SU-DHL-6 (cell line): ENCODE data around the gene NFE2L1.

Source experiments
- H2AFZ ChIP-seq: fragments of 200-600 bp; sonication (generic); 2 replicates; pipeline ENCODE4 v1.6.1; 2014; ENCODE audit warnings: low read depth, mild to moderate bottlenecking, moderate library complexity, mixed read lengths, antibody characterized with exemption, low read length; ENCODE audit not compliant: severe bottlenecking
- H3F3A ChIP-seq: fragments of 200-600 bp; shearing (Covaris generic); 2 replicates; pipeline ENCODE4 v1.6.0; 2016; ENCODE audit warnings: antibody characterized with exemption, mild to moderate bottlenecking; ENCODE audit not compliant: insufficient read depth
- H3K27ac ChIP-seq: fragments of 200-600 bp; sonication (generic); 2 replicates; pipeline ENCODE4 v1.5.1; 2016; ENCODE audit warnings: low read depth, mild to moderate bottlenecking, low read length, moderate library complexity, mixed read lengths
- H3K27me3 ChIP-seq: fragments of 200-600 bp; sonication (generic), shearing (Covaris generic); 2 replicates; pipeline ENCODE4 v1.6.0; 2014; ENCODE audit warnings: mild to moderate bottlenecking, low read length
- H3K36me3 ChIP-seq: fragments of 200-600 bp; sonication (generic); 2 replicates; pipeline ENCODE4 v1.6.1; 2014; ENCODE audit warnings: mild to moderate bottlenecking, low read length, mixed read lengths
- H3K4me2 ChIP-seq: fragments of 300-600, 200-600 bp; shearing (Covaris generic), sonication (generic); 2 replicates; pipeline ENCODE4 v1.6.0; 2014; ENCODE audit warnings: low read length, low read depth, mild to moderate bottlenecking; ENCODE audit not compliant: poor library complexity, severe bottlenecking
- H3K4me3 ChIP-seq: fragments of 200-600 bp; sonication (generic); 2 replicates; pipeline ENCODE4 v1.5.1; 2014; ENCODE audit warnings: antibody characterized with exemption, low read length, mild to moderate bottlenecking, mixed read lengths; ENCODE audit not compliant: insufficient read depth, poor library complexity, severe bottlenecking
- H3K79me2 ChIP-seq: fragments of 200-600 bp; sonication (generic); 2 replicates; pipeline ENCODE4 v1.6.1; 2014; ENCODE audit warnings: mild to moderate bottlenecking, low read length, moderate library complexity; ENCODE audit not compliant: insufficient read depth
- H3K9ac ChIP-seq: fragments of 200-600 bp; sonication (generic); 2 replicates; pipeline ENCODE4 v1.7.0; 2014; ENCODE audit warnings: mild to moderate bottlenecking, low read length
- H3K9me2 ChIP-seq: fragments of 200-600 bp; sonication (generic); replicated peaks from 2 replicates; pipeline ENCODE4 v1.6.1; 2014; ENCODE audit warnings: low read length; ENCODE audit not compliant: insufficient read depth
- H3K9me3 ChIP-seq: fragments of 200-600 bp; sonication (generic); 2 replicates; pipeline ENCODE4 v1.6.1; 2014; ENCODE audit warnings: low read length, mixed read lengths; ENCODE audit not compliant: insufficient read depth
- H4K20me1 ChIP-seq: fragments of 200-600 bp; sonication (generic); 2 replicates; pipeline ENCODE4 v1.6.1; 2014; ENCODE audit warnings: low read depth, mild to moderate bottlenecking, antibody characterized with exemption, low read length, moderate library complexity, mixed read lengths
- EZH2phosphoT487 ChIP-seq: fragments of 200-600 bp; sonication (generic), shearing (Covaris generic); conservative IDR thresholded peaks from 2 replicates; pipeline ENCODE4 v1.6.1; 2018; ENCODE audit warnings: mild to moderate bottlenecking, antibody characterized with exemption, low read length, moderate library complexity, mixed read lengths
- TF ChIP-seq, protein P1 (sequence below): fragments of 200-600 bp; sonication (generic); IDR thresholded peaks from one replicate; pipeline ENCODE4 v1.5.1; 2017; ENCODE audit warnings: antibody characterized with exemption, mild to moderate bottlenecking, low read length, moderate library complexity; ENCODE audit not compliant: insufficient read depth, poor library complexity, severe bottlenecking

NFE2L1 gene

DNA sequence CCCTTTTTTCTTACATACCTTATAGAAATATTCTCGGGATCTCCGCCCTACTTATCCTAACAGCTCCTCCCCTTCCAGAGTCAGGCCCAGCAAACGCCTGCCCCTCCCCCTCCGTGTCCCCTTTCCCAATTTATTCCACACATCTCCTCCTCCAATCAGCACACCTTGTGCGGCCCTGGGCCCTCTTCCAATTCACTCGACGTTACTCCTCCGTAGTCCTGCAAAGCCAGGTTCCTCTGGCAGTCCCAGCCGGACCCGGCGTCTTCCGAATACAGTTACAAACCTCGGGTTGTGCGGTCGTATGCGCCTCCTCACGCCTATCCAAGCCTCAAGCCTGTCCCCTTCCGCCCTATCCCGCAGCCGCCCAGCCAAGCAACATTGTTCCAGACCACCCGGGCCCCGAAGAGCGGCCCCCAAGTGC lies 52.4 kb downstream of the NFE2L1 start:
- peak overlapping the region; percentile 36 for H2AFZ ChIP-seq

DNA sequence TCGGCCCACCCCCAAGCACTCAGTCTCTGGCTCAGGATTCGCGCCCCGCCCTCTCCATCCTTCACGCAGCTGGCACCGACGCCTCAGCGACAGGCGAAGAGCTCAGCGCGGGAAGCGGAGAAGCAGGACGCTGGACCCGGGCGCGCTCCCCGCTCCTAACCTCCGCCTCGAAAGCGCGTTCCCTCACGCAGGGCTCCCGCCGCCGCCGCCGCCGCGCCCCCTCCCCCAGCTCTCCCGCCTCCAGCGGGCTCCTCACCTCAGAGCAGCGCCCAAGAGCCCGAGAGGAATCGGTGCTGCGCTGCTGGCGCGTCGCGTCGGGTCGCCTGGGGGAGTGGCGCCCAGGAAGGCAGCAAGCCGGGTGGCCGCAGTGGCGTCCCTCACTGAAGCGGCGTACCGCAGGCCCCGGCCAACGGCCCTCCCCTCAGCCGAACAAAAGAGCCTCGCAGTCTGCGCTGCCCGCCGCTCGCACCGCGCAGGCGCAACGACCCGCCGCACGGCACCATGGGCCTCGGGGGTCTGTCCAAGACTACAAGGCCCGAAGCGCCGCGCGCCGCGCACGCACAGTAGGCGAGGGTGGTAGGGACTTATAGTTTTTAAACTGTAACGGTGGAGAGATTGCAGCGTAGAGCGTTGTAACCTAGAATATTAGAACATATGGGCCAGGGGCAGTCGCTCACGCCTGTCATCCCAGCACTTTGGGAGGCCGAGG lies 53.0 kb downstream of the NFE2L1 start, which contains the start of gene CBX1:
CBX1 (minus strand) TSS at position 467 of the 709 bp plus-strand sequence. CDS start 24,474 bp downstream, outside the sequence.
- H3K4me2 ChIP-seq, result peak within 1 kb of the TSS; percentile 96
- H3K4me3 ChIP-seq, result peak within 1 kb of the TSS; percentile 78
- H3K9ac ChIP-seq, result peak within 1 kb of the TSS; percentile 83
- H3F3A ChIP-seq, result peaks cover 19% of the 10 kb centered on the region
- H3K9me2 ChIP-seq, result no peaks in the 10 kb centered on the region
- peak within 1 kb of the TSS; percentile 65 for H3K27ac ChIP-seq
- peaks cover 5% of the 10 kb centered on the region; the same call in 1 of the 2 replicates for H4K20me1 ChIP-seq
- H3K36me3 ChIP-seq, result no peaks in the 10 kb centered on the region
- H2AFZ ChIP-seq, result peak within 1 kb of the TSS; percentile 78
- no peaks in the 10 kb centered on the region for H3K27me3 ChIP-seq
- TF ChIP-seq, protein P1, sequence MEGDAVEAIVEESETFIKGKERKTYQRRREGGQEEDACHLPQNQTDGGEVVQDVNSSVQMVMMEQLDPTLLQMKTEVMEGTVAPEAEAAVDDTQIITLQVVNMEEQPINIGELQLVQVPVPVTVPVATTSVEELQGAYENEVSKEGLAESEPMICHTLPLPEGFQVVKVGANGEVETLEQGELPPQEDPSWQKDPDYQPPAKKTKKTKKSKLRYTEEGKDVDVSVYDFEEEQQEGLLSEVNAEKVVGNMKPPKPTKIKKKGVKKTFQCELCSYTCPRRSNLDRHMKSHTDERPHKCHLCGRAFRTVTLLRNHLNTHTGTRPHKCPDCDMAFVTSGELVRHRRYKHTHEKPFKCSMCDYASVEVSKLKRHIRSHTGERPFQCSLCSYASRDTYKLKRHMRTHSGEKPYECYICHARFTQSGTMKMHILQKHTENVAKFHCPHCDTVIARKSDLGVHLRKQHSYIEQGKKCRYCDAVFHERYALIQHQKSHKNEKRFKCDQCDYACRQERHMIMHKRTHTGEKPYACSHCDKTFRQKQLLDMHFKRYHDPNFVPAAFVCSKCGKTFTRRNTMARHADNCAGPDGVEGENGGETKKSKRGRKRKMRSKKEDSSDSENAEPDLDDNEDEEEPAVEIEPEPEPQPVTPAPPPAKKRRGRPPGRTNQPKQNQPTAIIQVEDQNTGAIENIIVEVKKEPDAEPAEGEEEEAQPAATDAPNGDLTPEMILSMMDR, result no peak
- no peak for TF ChIP-seq EZH2phosphoT487
- peaks cover 8% of the 10 kb centered on the region; the same call in 1 of the 2 replicates for H3K9me3 ChIP-seq
- H3K79me2 ChIP-seq, result peaks cover 49% of the 10 kb centered on the region

More for the DNA sequence above, 52.4 kb downstream of the NFE2L1 start:
- H3K36me3 ChIP-seq, result no peaks in the 10 kb centered on the region
- H4K20me1 ChIP-seq, result peaks cover 5% of the 10 kb centered on the region; the same call in 1 of the 2 replicates
- H3K4me2 ChIP-seq, result peak overlapping the region; percentile 96
- H3K9me2 ChIP-seq, result no peaks in the 10 kb centered on the region
- peaks cover 55% of the 10 kb centered on the region for H3K79me2 ChIP-seq
- H3F3A ChIP-seq, result peaks cover 19% of the 10 kb centered on the region
- peaks cover 8% of the 10 kb centered on the region; the same call in 1 of the 2 replicates for H3K9me3 ChIP-seq
- TF ChIP-seq, protein P1, result no peak
- TF ChIP-seq EZH2phosphoT487, result no peak
- no peaks in the 10 kb centered on the region for H3K27me3 ChIP-seq
- H3K4me3 ChIP-seq, result peak overlapping the region; percentile 78
- peak overlapping the region; percentile 65 for H3K27ac ChIP-seq
- peak overlapping the region; percentile 83 for H3K9ac ChIP-seq

DNA sequence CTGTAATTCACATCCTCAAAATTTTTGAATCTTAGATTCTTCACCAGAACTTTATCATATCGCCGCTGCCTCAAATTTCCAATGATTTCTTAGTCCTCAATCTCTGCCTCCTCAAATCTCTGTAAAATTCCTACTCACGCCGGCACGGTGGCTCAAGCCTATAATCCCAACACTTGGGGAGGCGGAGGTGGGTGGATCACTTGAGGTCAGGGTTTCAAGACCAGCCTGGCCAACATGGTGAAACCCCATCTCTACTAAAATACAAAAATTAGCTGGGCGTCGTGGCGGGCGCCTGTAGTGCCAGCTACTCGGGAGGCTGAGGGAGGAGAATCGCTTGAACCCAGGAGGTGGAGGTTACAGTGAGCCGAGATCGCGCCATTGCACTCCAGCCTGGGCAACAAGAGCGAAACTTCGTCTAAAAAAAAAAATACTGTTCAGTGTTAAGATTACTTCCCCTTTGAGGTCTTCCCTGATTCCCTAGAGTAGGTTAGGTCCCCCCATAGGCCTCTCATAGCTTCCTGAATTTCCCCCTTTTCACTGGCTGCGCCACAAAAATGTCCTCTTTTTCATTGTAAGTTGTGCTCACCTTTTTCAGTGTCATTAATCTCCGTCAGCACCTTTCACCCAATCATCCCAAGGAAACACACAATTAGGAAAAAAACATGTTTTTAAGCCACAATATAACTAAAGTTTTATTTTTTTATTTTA lies 54.0 kb downstream of the NFE2L1 start:
- peaks cover 5% of the 10 kb centered on the region; the same call in 1 of the 2 replicates for H4K20me1 ChIP-seq
- no peaks in the 10 kb centered on the region for H3K36me3 ChIP-seq
- H3K4me3 ChIP-seq, result peak overlapping the region; percentile 27
- H2AFZ ChIP-seq, result peak overlapping the region; percentile 35
- H3K9me2 ChIP-seq, result no peaks in the 10 kb centered on the region
- H3K27ac ChIP-seq, result peak overlapping the region; percentile 65; the same call in 1 of the 2 replicates
- peak overlapping the region; percentile 96 for H3K4me2 ChIP-seq
- H3K9me3 ChIP-seq, result peaks cover 8% of the 10 kb centered on the region; the same call in 1 of the 2 replicates
- peaks cover 19% of the 10 kb centered on the region for H3F3A ChIP-seq
- no peak overlapping the region for H3K9ac ChIP-seq
- H3K79me2 ChIP-seq, result peaks cover 39% of the 10 kb centered on the region
- H3K27me3 ChIP-seq, result no peaks in the 10 kb centered on the region
- TF ChIP-seq, protein P1, result no peak
- TF ChIP-seq EZH2phosphoT487, result no peak
